H1 (cell line): ENCODE results near the gene EEF2. TPM values are rescaled to one million over a fixed set of nuclear protein-coding genes. Genes with fewer than 3 reads are reported as not detected.

Source experiments
- CTCF ChIA-PET: fragments of 300-600 bp; sonication (Branson Sonifier 250); formaldehyde crosslinking; loops from one replicate; lab custom pipeline; 2021; ENCODE audit not compliant: partially characterized antibody; lab: Charles Lee
- POLR2A ChIA-PET: fragments of 300-600 bp; sonication (Branson Sonifier 250); formaldehyde crosslinking; loops from one replicate; lab custom pipeline; 2021; ENCODE audit warnings: inconsistent platforms; ENCODE audit not compliant: partially characterized antibody; lab: Charles Lee
- DNase-seq, 2 experiments: peaks; one replicate each; pipeline versions ENCODE4 v3.0.0 to v3.0.0-alpha.2; 2010 to 2022; ENCODE audit warnings: low spot score in 2 of 2, low read depth in 1 of 2, mixed read lengths in 1 of 2
- FAIRE-seq: peaks from 2 replicates; lab custom pipeline; 2011; peaks lifted over from hg19 to GRCh38; lab: Jason Lieb, UNC
- H2AFZ ChIP-seq: 2 replicates; pipeline ENCODE4 v1.8.1; 2012; ENCODE audit warnings: low read length, inconsistent platforms
- H2AK5ac ChIP-seq: 2 replicates; pipeline ENCODE4 v1.6.1; 2013; ENCODE audit warnings: low read depth, low read length
- H2BK120ac ChIP-seq: replicated peaks from 2 replicates; pipeline ENCODE3; 2013; ENCODE audit warnings: low read depth, low read length, inconsistent platforms
- H2BK12ac ChIP-seq: 2 replicates; pipeline ENCODE4 v1.6.1; 2013; ENCODE audit warnings: low read depth, low read length
- H2BK15ac ChIP-seq: 2 replicates; pipeline ENCODE4 v1.6.1; 2013; ENCODE audit warnings: low read length
- H2BK20ac ChIP-seq: 2 replicates; pipeline ENCODE4 v1.6.1; 2013; ENCODE audit warnings: low read length
- H2BK5ac ChIP-seq: 2 replicates; pipeline ENCODE4 v1.6.1; 2013; ENCODE audit warnings: low read depth, low read length
- H3K14ac ChIP-seq: 2 replicates; pipeline ENCODE4 v1.6.1; 2013; ENCODE audit warnings: inconsistent platforms; ENCODE audit not compliant: insufficient read length
- H3K18ac ChIP-seq: 2 replicates; pipeline ENCODE4 v1.6.1; 2013; ENCODE audit warnings: low read length; ENCODE audit errors: extremely low read depth
- H3K23ac ChIP-seq: 2 replicates; pipeline ENCODE4 v1.6.1; 2013; ENCODE audit warnings: inconsistent platforms; ENCODE audit not compliant: insufficient read length
- H3K23me2 ChIP-seq: 2 replicates; pipeline ENCODE4 v1.6.1; 2013; ENCODE audit warnings: low read depth, low read length
- H3K27ac ChIP-seq: 2 replicates; pipeline ENCODE4 v1.6.1; 2011; ENCODE audit warnings: low read depth, low read length, inconsistent platforms
- H3K27me3 ChIP-seq, 4 experiments: replicated peaks in 1 of 4; 1 replicate in 1 of 4; 2 replicates in 3 of 4; pipeline versions ENCODE4 v1.6.1 to v1.8.1; 2011 to 2013; ENCODE audit warnings: low read length in 3 of 4, mild to moderate bottlenecking in 3 of 4, inconsistent platforms in 2 of 4, mixed read lengths in 2 of 4, moderate library complexity in 1 of 4; ENCODE audit not compliant: control insufficient read depth in 3 of 4, insufficient read depth in 3 of 4; ENCODE audit errors: extremely low read depth in 1 of 4
- H3K36me3 ChIP-seq, 4 experiments: 2 replicates each; pipeline versions ENCODE4 v1.6.1 to v1.8.1; 2011 to 2013; ENCODE audit warnings: mild to moderate bottlenecking in 4 of 4, low read length in 3 of 4, moderate library complexity in 2 of 4, control low read depth in 1 of 4, inconsistent platforms in 1 of 4; ENCODE audit not compliant: insufficient read depth in 4 of 4, control insufficient read depth in 2 of 4
- H3K4ac ChIP-seq: replicated peaks from 2 replicates; pipeline ENCODE3; 2013; ENCODE audit warnings: low read length, low read depth, mixed read lengths, inconsistent platforms; ENCODE audit not compliant: insufficient read length
- H3K4me1 ChIP-seq, 4 experiments: replicated peaks in 1 of 4; 1 replicate in 1 of 4; 2 replicates in 3 of 4; pipeline versions ENCODE4 v1.6.1 to v1.8.1; 2011 to 2013; ENCODE audit warnings: low read length in 3 of 4, inconsistent platforms in 2 of 4, mixed read lengths in 1 of 4; ENCODE audit not compliant: insufficient read depth in 4 of 4, control insufficient read depth in 3 of 4
- H3K4me2 ChIP-seq, 2 experiments: 2 replicates each; pipeline versions ENCODE4 v1.6.1 to v1.8.1; 2011 to 2013; ENCODE audit warnings: low read depth in 2 of 2, low read length in 2 of 2, control low read depth in 1 of 2, inconsistent platforms in 1 of 2, mild to moderate bottlenecking in 1 of 2; ENCODE audit not compliant: insufficient read depth in 1 of 2
- H3K4me3 ChIP-seq, 4 experiments: fragments of 200-600, 300-600 bp in 1 of 4; sonication (generic), shearing (Covaris generic), sonication (Bioruptor Twin) in 1 of 4; 2 replicates each; pipeline versions ENCODE4 v1.5.1 to v1.8.1; 2011 to 2016; ENCODE audit warnings: low read length in 4 of 4, low read depth in 3 of 4, control low read depth in 2 of 4, inconsistent platforms in 2 of 4, mild to moderate bottlenecking in 2 of 4, mixed read lengths in 1 of 4, moderate library complexity in 1 of 4; ENCODE audit not compliant: insufficient read depth in 2 of 4; ENCODE audit errors: extremely low read depth in 1 of 4
- H3K56ac ChIP-seq: replicated peaks from 2 replicates; pipeline ENCODE3; 2013; ENCODE audit warnings: low read depth, mild to moderate bottlenecking, mixed read lengths, low read length, inconsistent platforms; ENCODE audit not compliant: insufficient read length
- H3K79me1 ChIP-seq: 2 replicates; pipeline ENCODE4 v1.6.1; 2013; ENCODE audit warnings: low read depth, low read length, control low read depth
- H3K79me2 ChIP-seq, 2 experiments: 2 replicates each; pipeline versions ENCODE4 v1.6.1 to v1.8.1; 2012 to 2013; ENCODE audit warnings: low read length in 2 of 2, mild to moderate bottlenecking in 2 of 2, inconsistent platforms in 1 of 2; ENCODE audit not compliant: insufficient read depth in 2 of 2, control insufficient read depth in 1 of 2
- H3K9ac ChIP-seq, 4 experiments: replicated peaks in 1 of 4; 1 replicate in 1 of 4; 2 replicates in 3 of 4; pipeline versions ENCODE4 v1.6.1 to v1.8.1; 2011 to 2013; ENCODE audit warnings: low read depth in 3 of 4, low read length in 3 of 4, control low read depth in 2 of 4, mild to moderate bottlenecking in 2 of 4, moderate library complexity in 2 of 4, inconsistent platforms in 1 of 4; ENCODE audit errors: extremely low read depth in 1 of 4
- H3K9me3 ChIP-seq, 2 experiments: 2 replicates each; pipeline versions ENCODE4 v1.6.1 to v1.8.1; 2012 to 2013; ENCODE audit warnings: mild to moderate bottlenecking in 2 of 2, moderate library complexity in 2 of 2, control low read depth in 1 of 2, inconsistent platforms in 1 of 2, low read depth in 1 of 2, low read length in 1 of 2, mixed read lengths in 1 of 2; ENCODE audit not compliant: insufficient read depth in 2 of 2
- H4K20me1 ChIP-seq, 2 experiments: replicated peaks in 1 of 2; 2 replicates each; pipeline versions ENCODE3 to v1.8.1; 2011 to 2013; ENCODE audit warnings: inconsistent platforms in 2 of 2, low read length in 2 of 2, mild to moderate bottlenecking in 1 of 2; ENCODE audit not compliant: insufficient read depth in 2 of 2, control insufficient read depth in 1 of 2
- H4K5ac ChIP-seq: 2 replicates; pipeline ENCODE4 v1.6.1; 2013; ENCODE audit warnings: low read length, low read depth, mixed read lengths, inconsistent platforms; ENCODE audit not compliant: insufficient read length
- H4K8ac ChIP-seq: 2 replicates; pipeline ENCODE4 v1.8.0; 2013; ENCODE audit warnings: mild to moderate bottlenecking, moderate library complexity, low read length, inconsistent platforms; ENCODE audit not compliant: insufficient read depth; ENCODE audit errors: extremely low read depth
- H4K91ac ChIP-seq: replicated peaks from 2 replicates; pipeline ENCODE3; 2013; ENCODE audit warnings: low read length, mixed read lengths, inconsistent platforms; ENCODE audit not compliant: insufficient read length
- POLR2AphosphoS5 ChIP-seq: IDR thresholded peaks from 2 replicates; pipeline ENCODE4 v1.6.1; 2011; ENCODE audit warnings: low read depth, low read length
- WGBS, 2 experiments: shearing (Covaris generic) in 1 of 2; methylation state at CpG; one replicate each; pipeline versions ENCODE4 v1.1.6 to v1.1.7; 2013 to 2015; ENCODE audit warnings: low lambda C conversion rate in 2 of 2, mixed read lengths in 2 of 2, inconsistent platforms in 1 of 2, low coverage in 1 of 2, missing lambda C conversion rate in 1 of 2; ENCODE audit not compliant: insufficient replicate concordance in 2 of 2, insufficient coverage in 1 of 2, insufficient read length in 1 of 2; ENCODE audit errors: extremely low coverage in 1 of 2, missing lambda C conversion rate in 1 of 2; 5-methylcytosine and 5-hydroxymethylcytosine counted together
- polyA plus RNA-seq, 7 experiments: library from polyadenylated mRNA; depleted of rRNA in 3 of 7; stranded (reverse) in 5 of 7; unstranded in 2 of 7; fragments of >200 nt in 5 of 7; fragments of 200-250 nt in 2 of 7; gene quantifications; 1 replicate in 5 of 7; 2 replicates in 1 of 7; 4 replicates in 1 of 7; pipeline versions ENCODE4 v1.2.1 to v1.2.3, GENCODE V29; 2011 to 2013; ENCODE audit warnings: missing spikeins in 2 of 7, mixed read lengths in 2 of 7
- total RNA-seq: library from RNA; stranded (reverse); fragmentation: NEBNext Ultra II Directional; extraction: Animal tissue kit (Norgen Biotek cat#: 25700); gene quantifications from 2 replicates; pipeline ENCODE4 v1.2.1, GENCODE V29; 2021

Gene EEF2
- total and polyA plus RNA-seq, 2 of the 8 experiments (the other 6 are each of a cell fraction or from before 2014, with no cell fraction given) = 1,554 to 3,380 TPM

- Histone ChIP-seq H2BK5ac (no peak overlapping the region), H3K27me3 (no peaks in the 10 kb centered on the region), H3K56ac (no peak overlapping the region), H2AFZ (no peak overlapping the region), H3K79me2 (no peaks in the 10 kb centered on the region), H3K4me2 (no peak overlapping the region), H3K4me3 (no peak overlapping the region), H3K23me2 (peaks cover 5% of the 10 kb centered on the region; the same call in 1 of the 2 replicates), H4K8ac (no peak overlapping the region), H3K9ac (no peak overlapping the region), H3K27ac (no peak overlapping the region), H3K4ac (no peak overlapping the region), H3K23ac (no peak overlapping the region), H2AK5ac (no peak overlapping the region), H2BK20ac (no peak overlapping the region), H2BK120ac (no peak overlapping the region), H2BK15ac (no peak overlapping the region), H3K36me3 (peaks cover 0 to 44% (median 14%) of the 10 kb centered on the region in 4 experiments; a peak in 5 of 8 replicates), H4K5ac (no peak overlapping the region), H3K4me1 (no peaks in the 10 kb centered on the region), H3K9me3 (peaks cover 2 to 5% of the 10 kb centered on the region in 2 experiments; a peak in 1 of 4 replicates), H4K91ac (no peak overlapping the region), H3K79me1 (0 out of 2 replicates have a peak, but pooled peaks cover 3% of the 10 kb centered on the region), H2BK12ac (no peak overlapping the region), H4K20me1 (peaks cover 0 to 15% of the 10 kb centered on the region in 2 experiments), H3K18ac (no peak overlapping the region), H3K14ac (no peak overlapping the region)
- ChIA-PET CTCF (no interaction called here), POLR2A (interaction anchor here (1.5 to 3.1 kb wide), 2 partner anchors 11 to 48 kb away, joined by 4 to 19 read pairs; no protein-coding TSS in a partner anchor)
- DNase-seq (no peak), FAIRE-seq (no peak)
- TF ChIP-seq POLR2AphosphoS5 = no peak
- 80% methylated on average over 9 of the region's 9 CpGs; no CpG with 5 or more reads in 1 of the 2 experiments for WGBS, 2 experiments
Observed at GRCh38 chr19:4030981-4031380, 45.7 kb upstream of the EEF2 start.
